ENCODE data around the gene ABR. TPM values are rescaled to one million over a fixed set of nuclear protein-coding genes. Genes with fewer than 3 reads are reported as not detected.
A peak's percentile ranks its signal among the peaks of the same experiment; 100 is the strongest.

The ABR gene
- total RNA-seq, 1 donor from 2014 or later, result 70.9 TPM

DNA sequence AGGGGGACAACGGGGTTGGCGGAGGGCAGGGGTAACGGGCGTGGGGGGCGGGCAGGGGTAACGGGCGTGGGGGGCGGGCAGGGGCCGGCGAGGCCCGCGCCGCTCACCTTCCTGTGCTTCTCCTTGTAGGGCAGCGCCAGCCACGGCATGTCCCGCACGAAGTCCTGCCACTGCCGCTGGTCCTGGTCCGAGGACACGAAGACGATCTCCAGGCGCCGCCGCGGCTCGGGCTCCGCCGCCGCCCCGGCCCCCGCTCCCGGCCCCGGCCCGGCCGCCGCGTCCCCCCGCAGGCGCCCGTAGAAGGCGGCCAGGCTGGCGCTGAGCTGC is 200.6 kb downstream of the ABR start:
- Histone ChIP-seq H2AFZ (ENCODE audit: low read depth, low read length) (no peak overlapping the region), H3K4me3 (ENCODE audit: insufficient read depth, low read depth, low read length) (peak overlapping the region; percentile 67), H3K9ac (ENCODE audit: low read length) (peak overlapping the region; percentile 65), H4K20me1 (ENCODE audit: insufficient read depth, low read length) (peaks cover 39% of the 10 kb centered on the region), H3K79me2 (ENCODE audit: insufficient read depth, low read length) (peaks cover 47% of the 10 kb centered on the region), H3K27ac (ENCODE audit: low read depth, low read length) (peak overlapping the region; percentile 25), H3K27me3 (ENCODE audit: insufficient read depth, low read length) (no peaks in the 10 kb centered on the region), H3K4me2 (ENCODE audit: low read length) (peak overlapping the region; percentile 80), H3K4me1 (ENCODE audit: insufficient read depth, low read length) (peaks cover 22% of the 10 kb centered on the region), H3K9me3 (ENCODE audit: insufficient read depth, low read depth, low read length) (no peaks in the 10 kb centered on the region), H3K36me3 (ENCODE audit: insufficient read depth, low read length) (no peaks in the 10 kb centered on the region)
- H3K27ac Mint-ChIP-seq (ENCODE audit: unreplicated experiment), result no peak overlapping the region
- no peaks in the 10 kb centered on the region for H3K9me3 Mint-ChIP-seq (ENCODE audit: unreplicated experiment)
- H3K36me3 Mint-ChIP-seq (ENCODE audit: low read depth, unreplicated experiment), result peaks cover 2% of the 10 kb centered on the region
- H3K4me3 Mint-ChIP-seq (ENCODE audit: unreplicated experiment), result peak overlapping the region; percentile 64
- TF ChIP-seq, protein P1, sequence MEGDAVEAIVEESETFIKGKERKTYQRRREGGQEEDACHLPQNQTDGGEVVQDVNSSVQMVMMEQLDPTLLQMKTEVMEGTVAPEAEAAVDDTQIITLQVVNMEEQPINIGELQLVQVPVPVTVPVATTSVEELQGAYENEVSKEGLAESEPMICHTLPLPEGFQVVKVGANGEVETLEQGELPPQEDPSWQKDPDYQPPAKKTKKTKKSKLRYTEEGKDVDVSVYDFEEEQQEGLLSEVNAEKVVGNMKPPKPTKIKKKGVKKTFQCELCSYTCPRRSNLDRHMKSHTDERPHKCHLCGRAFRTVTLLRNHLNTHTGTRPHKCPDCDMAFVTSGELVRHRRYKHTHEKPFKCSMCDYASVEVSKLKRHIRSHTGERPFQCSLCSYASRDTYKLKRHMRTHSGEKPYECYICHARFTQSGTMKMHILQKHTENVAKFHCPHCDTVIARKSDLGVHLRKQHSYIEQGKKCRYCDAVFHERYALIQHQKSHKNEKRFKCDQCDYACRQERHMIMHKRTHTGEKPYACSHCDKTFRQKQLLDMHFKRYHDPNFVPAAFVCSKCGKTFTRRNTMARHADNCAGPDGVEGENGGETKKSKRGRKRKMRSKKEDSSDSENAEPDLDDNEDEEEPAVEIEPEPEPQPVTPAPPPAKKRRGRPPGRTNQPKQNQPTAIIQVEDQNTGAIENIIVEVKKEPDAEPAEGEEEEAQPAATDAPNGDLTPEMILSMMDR (IDR thresholded peaks at IDR 0.05; ENCODE audit: insufficient read depth, low read depth, low read length), result no peak
- TF ChIP-seq EZH2 (IDR thresholded peaks at IDR 0.05; ENCODE audit: insufficient read depth, low read length), result no peak
- FAIRE-seq (no peak), DNase-seq (ENCODE audit: low read depth) (no peak)
- H3K4me1 Mint-ChIP-seq (ENCODE audit: low read depth, unreplicated experiment), result peaks cover 26% of the 10 kb centered on the region
- H3K27me3 Mint-ChIP-seq (ENCODE audit: low read depth, unreplicated experiment), result no peaks in the 10 kb centered on the region

DNA sequence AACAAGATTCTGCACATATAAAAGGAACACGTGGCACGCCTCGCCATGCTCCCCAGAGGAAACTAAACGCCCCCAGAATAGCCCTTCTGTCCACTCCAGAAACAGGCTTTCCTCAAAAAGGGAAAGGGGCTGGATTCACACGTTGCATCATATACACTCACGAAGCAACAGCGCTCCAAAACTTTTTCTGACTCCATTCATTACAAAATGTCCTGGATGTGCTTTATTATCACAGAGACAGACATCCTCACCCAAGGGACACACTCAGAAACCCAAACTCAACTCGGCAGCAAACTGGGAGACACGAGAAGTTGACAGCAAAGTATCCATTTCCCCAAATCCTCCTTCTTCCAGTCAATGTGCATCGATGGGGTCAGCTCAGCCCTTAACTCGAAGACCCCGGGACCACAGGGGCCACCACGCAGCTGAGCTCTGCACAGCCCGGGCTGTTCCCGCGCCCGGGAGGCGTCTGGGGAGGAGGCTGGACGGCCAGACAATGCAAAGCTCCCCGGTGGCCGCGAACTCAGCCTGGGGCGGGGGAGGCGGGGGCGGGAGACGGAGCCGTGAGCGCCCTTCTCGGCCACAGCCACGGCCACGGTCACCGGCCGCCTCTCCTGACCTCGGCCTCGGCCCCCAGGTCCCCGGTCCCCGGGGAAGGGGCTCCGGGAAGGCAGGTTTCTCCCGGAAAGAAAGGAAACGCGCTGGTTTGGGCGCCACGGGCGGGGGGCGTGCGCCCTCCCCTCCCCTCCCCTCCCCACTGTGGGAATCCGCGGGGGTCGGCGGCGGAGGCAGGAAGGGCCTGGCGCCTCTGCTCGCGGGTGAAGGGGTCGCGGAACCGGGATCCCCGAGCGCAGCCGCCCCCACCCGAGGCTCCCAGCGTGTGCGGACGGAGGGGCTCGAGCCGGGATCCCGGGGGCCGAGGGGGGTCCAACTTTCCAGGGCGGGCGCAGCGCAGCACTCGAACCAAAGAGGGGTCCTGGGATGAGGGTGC is 201.4 kb downstream of the ABR start:
- no peaks in the 10 kb centered on the region for H3K36me3 ChIP-seq (ENCODE audit: insufficient read depth, low read length)
- peak overlapping the region; percentile 58 for H2AFZ ChIP-seq (ENCODE audit: low read depth, low read length)
- peaks cover 2% of the 10 kb centered on the region for H3K36me3 Mint-ChIP-seq (ENCODE audit: low read depth, unreplicated experiment)
- H3K9me3 ChIP-seq (ENCODE audit: insufficient read depth, low read depth, low read length), result no peaks in the 10 kb centered on the region
- peak overlapping the region; percentile 84 for H3K9ac ChIP-seq (ENCODE audit: low read length)
- H3K27ac ChIP-seq (ENCODE audit: low read depth, low read length), result peak overlapping the region; percentile 58
- H3K9me3 Mint-ChIP-seq (ENCODE audit: unreplicated experiment), result no peaks in the 10 kb centered on the region
- H3K27me3 ChIP-seq (ENCODE audit: insufficient read depth, low read length), result no peaks in the 10 kb centered on the region
- H3K27ac Mint-ChIP-seq (ENCODE audit: unreplicated experiment), result peak overlapping the region; percentile 94
- TF ChIP-seq, protein P1 (IDR thresholded peaks at IDR 0.05; ENCODE audit: insufficient read depth, low read depth, low read length), result no peak
- TF ChIP-seq EZH2 (IDR thresholded peaks at IDR 0.05; ENCODE audit: insufficient read depth, low read length), result no peak
- no peak for FAIRE-seq
- peaks cover 26% of the 10 kb centered on the region for H3K4me1 Mint-ChIP-seq (ENCODE audit: low read depth, unreplicated experiment)
- H4K20me1 ChIP-seq (ENCODE audit: insufficient read depth, low read length), result peaks cover 44% of the 10 kb centered on the region
- peak; percentile 44 for DNase-seq (ENCODE audit: low read depth)
- H3K4me3 Mint-ChIP-seq (ENCODE audit: unreplicated experiment), result peak overlapping the region; percentile 97
- H3K27me3 Mint-ChIP-seq (ENCODE audit: low read depth, unreplicated experiment), result no peaks in the 10 kb centered on the region
- H3K4me2 ChIP-seq (ENCODE audit: low read length), result peak overlapping the region; percentile 93
- H3K4me3 ChIP-seq (ENCODE audit: insufficient read depth, low read depth, low read length), result peak overlapping the region; percentile 73
- peaks cover 52% of the 10 kb centered on the region for H3K79me2 ChIP-seq (ENCODE audit: insufficient read depth, low read length)
- H3K4me1 ChIP-seq (ENCODE audit: insufficient read depth, low read length), result peaks cover 22% of the 10 kb centered on the region

DNA sequence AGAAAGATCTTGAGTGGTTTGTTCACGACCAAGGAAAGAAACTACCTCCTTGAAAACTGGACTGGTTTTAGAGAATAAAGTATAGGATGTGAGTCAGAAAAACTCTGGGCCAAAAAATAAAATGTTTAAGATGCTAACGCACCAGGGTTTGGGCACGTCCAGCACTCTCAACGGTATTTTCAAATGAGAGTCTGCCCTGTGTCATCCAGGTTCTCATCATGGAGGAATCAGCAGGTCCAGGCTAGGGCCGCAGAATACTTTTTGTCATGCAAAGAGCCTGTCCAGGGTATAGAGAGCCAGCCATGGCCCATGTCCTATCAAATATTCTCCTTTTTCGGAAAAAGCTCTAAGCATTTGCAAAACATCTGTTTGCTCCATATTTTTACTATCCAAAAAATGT is 202.6 kb downstream of the ABR start:
- Histone ChIP-seq H4K20me1 (ENCODE audit: insufficient read depth, low read length) (peaks cover 55% of the 10 kb centered on the region), H3K9me3 (ENCODE audit: insufficient read depth, low read depth, low read length) (no peaks in the 10 kb centered on the region), H3K9ac (ENCODE audit: low read length) (peak overlapping the region; percentile 84), H2AFZ (ENCODE audit: low read depth, low read length) (no peak overlapping the region), H3K4me2 (ENCODE audit: low read length) (peak overlapping the region; percentile 93), H3K4me3 (ENCODE audit: insufficient read depth, low read depth, low read length) (peak overlapping the region; percentile 73), H3K4me1 (ENCODE audit: insufficient read depth, low read length) (peaks cover 22% of the 10 kb centered on the region), H3K27me3 (ENCODE audit: insufficient read depth, low read length) (no peaks in the 10 kb centered on the region), H3K36me3 (ENCODE audit: insufficient read depth, low read length) (no peaks in the 10 kb centered on the region), H3K79me2 (ENCODE audit: insufficient read depth, low read length) (peaks cover 63% of the 10 kb centered on the region), H3K27ac (ENCODE audit: low read depth, low read length) (no peak overlapping the region)
- FAIRE-seq (no peak), DNase-seq (ENCODE audit: low read depth) (no peak)
- no peaks in the 10 kb centered on the region for H3K27me3 Mint-ChIP-seq (ENCODE audit: low read depth, unreplicated experiment)
- no peaks in the 10 kb centered on the region for H3K9me3 Mint-ChIP-seq (ENCODE audit: unreplicated experiment)
- H3K36me3 Mint-ChIP-seq (ENCODE audit: low read depth, unreplicated experiment), result peaks cover 2% of the 10 kb centered on the region
- peak overlapping the region; percentile 94 for H3K27ac Mint-ChIP-seq (ENCODE audit: unreplicated experiment)
- H3K4me1 Mint-ChIP-seq (ENCODE audit: low read depth, unreplicated experiment), result peaks cover 29% of the 10 kb centered on the region
- no peak for TF ChIP-seq EZH2 (IDR thresholded peaks at IDR 0.05; ENCODE audit: insufficient read depth, low read length)
- TF ChIP-seq, protein P1 (IDR thresholded peaks at IDR 0.05; ENCODE audit: insufficient read depth, low read depth, low read length), result no peak
- peak overlapping the region; percentile 97 for H3K4me3 Mint-ChIP-seq (ENCODE audit: unreplicated experiment)

Measured in astrocyte (in vitro differentiated cells and primary cell).